H7 (cell line): ENCODE measurements around the gene SDK1. TPM values are rescaled to one million over a fixed set of nuclear protein-coding genes. Genes with fewer than 3 reads are reported as not detected.
"Not testable (repeated sequence)": the region's sequence is repeated elsewhere in the genome, so short reads cannot be mapped to it uniquely, and the experiment has no call there.

Experiments
- DNase-seq: peaks from one replicate; pipeline ENCODE4 v3.0.0; 2012
- H3K27me3 ChIP-seq: 2 replicates; pipeline ENCODE4 v1.6.0; 2011; ENCODE audit warnings: mild to moderate bottlenecking, low read length; ENCODE audit not compliant: control insufficient read depth, insufficient read depth
- H3K36me3 ChIP-seq: replicated peaks from 2 replicates; pipeline ENCODE4 v1.5.1; 2011; ENCODE audit warnings: low read length; ENCODE audit not compliant: control insufficient read depth, insufficient read depth
- H3K4me3 ChIP-seq: 2 replicates; pipeline ENCODE4 v1.5.1; 2011; ENCODE audit warnings: low read depth, mild to moderate bottlenecking, control low read depth, low read length, moderate library complexity; ENCODE audit not compliant: insufficient read depth
- total RNA-seq: library from RNA; depleted of rRNA; stranded (reverse); fragments of >200 nt; shearing (Covaris generic); gene quantifications from 2 replicates; pipeline ENCODE4 v1.2.3, GENCODE V29; 2014

Gene SDK1
- total RNA-seq, 1 experiment from 2014 or later = 2.4 TPM

DNA sequence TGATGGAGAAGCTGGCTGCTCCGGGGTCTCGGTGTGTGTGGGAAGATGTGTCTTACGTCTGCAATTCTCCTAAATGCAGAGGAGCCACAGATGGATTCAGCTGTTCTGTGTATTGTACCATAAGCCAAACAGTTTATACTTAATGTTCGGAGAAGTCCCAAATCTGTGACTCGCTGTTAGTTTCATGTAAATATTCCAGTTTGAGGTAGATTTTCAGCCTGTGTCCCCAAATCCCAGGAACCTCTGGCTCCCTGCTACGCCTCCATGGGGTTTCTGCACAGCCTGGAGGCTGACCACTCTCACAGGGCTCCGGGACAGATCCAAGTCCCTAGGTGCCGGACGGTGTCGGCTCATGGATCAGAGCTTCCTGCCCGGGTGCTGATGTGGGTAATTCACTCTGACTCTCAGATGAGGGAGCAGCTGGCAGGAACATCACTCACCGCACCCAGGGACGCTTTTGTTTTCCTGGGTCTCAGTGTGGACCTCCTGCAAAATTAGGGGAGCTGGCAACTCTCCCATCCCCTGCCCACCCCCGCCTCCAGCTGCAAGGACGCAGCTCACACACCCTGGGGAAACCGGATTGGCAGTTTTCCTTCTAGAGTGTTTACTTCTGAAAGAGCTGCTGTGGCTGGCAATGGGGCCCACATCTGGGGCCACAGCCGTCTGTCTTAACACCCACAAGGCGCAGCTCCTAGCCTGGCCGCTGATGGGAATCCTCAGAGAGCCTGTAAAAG lies 960.0 kb downstream of the SDK1 start:
- no peaks in the 10 kb centered on the region for H3K36me3 ChIP-seq
- DNase-seq = no peak
- no peak overlapping the region for H3K4me3 ChIP-seq
- H3K27me3 ChIP-seq = no peaks in the 10 kb centered on the region

DNA sequence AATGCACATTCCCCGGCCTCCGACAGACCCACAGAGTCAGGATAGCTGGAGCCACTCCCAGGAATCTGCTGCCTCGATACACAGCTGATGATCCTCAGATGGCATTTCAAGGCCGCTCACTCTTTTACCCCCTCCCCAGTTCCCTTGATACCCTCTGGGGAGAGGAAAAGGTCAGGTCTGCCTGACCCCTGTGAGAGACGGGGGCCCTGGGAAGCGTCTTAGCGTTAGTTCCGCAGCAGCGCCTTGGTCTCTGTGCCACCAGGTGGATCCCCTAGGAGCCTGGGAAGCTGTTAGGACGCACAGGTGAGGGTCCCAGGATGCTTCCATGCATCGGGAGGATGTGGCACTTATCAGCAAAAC lies 960.5 kb downstream of the SDK1 start:
- no peak for DNase-seq
- Histone ChIP-seq H3K4me3 (no peak overlapping the region), H3K27me3 (no peaks in the 10 kb centered on the region), H3K36me3 (no peaks in the 10 kb centered on the region)

- H3K36me3 ChIP-seq, DNase-seq, H3K4me3 ChIP-seq, H3K27me3 ChIP-seq: not testable (repeated sequence)
Measured at GRCh38 chr7:4264206-4264605, 963.2 kb downstream of the SDK1 start.

- no peak overlapping the region for H3K4me3 ChIP-seq
Measured at GRCh38 chr7:4265066-4265465, 964.0 kb downstream of the SDK1 start.

GRCh38 chr7:4265676-4266075 lies 964.6 kb downstream of the SDK1 start:
- no peaks in the 10 kb centered on the region for H3K27me3 ChIP-seq
- DNase-seq = no peak
- no peak overlapping the region for H3K4me3 ChIP-seq
- no peaks in the 10 kb centered on the region for H3K36me3 ChIP-seq

More at GRCh38 chr7:4265066-4265465, 964.0 kb downstream of the SDK1 start:
- no peaks in the 10 kb centered on the region for H3K27me3 ChIP-seq
- no peaks in the 10 kb centered on the region for H3K36me3 ChIP-seq
- DNase-seq = peak; percentile 45

GRCh38 chr7:4266270-4267040 lies 965.4 kb downstream of the SDK1 start:
- no peaks in the 10 kb centered on the region for H3K36me3 ChIP-seq
- peak; percentile 54 for DNase-seq
- H3K27me3 ChIP-seq = no peaks in the 10 kb centered on the region
- H3K4me3 ChIP-seq = no peak overlapping the region

GRCh38 chr7:4267341-4268039 lies 966.4 kb downstream of the SDK1 start:
- H3K36me3 ChIP-seq = no peaks in the 10 kb centered on the region
- DNase-seq = no peak
- no peaks in the 10 kb centered on the region for H3K27me3 ChIP-seq
- H3K4me3 ChIP-seq = no peak overlapping the region

GRCh38 chr7:4268040-4268965 lies 967.3 kb downstream of the SDK1 start:
- DNase-seq = peak; percentile 71
- Histone ChIP-seq H3K27me3 (no peaks in the 10 kb centered on the region), H3K4me3 (no peak overlapping the region), H3K36me3 (no peaks in the 10 kb centered on the region)

DNA sequence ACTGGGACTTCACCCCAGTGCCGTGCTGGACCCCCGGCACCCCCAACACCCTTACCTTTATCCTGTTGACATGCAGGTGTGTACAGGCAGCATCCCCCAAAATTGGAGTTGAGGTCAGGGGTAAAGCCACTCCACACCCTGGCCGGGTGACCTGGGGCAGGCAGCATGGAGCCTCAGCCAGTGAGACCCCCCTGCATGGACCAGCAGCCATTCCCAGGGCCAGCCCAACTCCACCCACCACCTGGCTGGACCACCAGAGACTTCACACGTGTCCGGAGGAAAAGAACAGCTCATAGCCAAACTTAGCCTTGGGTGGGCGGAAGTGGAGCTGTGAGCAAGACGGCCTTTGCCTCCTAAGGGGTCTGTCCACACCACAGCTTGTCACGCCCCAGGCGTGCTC lies 968.0 kb downstream of the SDK1 start:
- H3K4me3 ChIP-seq = no peak overlapping the region
- DNase-seq = no peak
- H3K36me3 ChIP-seq = no peaks in the 10 kb centered on the region
- no peaks in the 10 kb centered on the region for H3K27me3 ChIP-seq

- H3K36me3 ChIP-seq = no peaks in the 10 kb centered on the region
- H3K4me3 ChIP-seq = no peak overlapping the region
- DNase-seq = no peak
- H3K27me3 ChIP-seq = no peaks in the 10 kb centered on the region
Measured at GRCh38 chr7:4269746-4270145, 968.7 kb downstream of the SDK1 start.

GRCh38 chr7:4270268-4270667 lies 969.2 kb downstream of the SDK1 start:
- Histone ChIP-seq H3K4me3 (no peak overlapping the region), H3K27me3 (no peaks in the 10 kb centered on the region), H3K36me3 (no peaks in the 10 kb centered on the region)
- DNase-seq = no peak

DNA sequence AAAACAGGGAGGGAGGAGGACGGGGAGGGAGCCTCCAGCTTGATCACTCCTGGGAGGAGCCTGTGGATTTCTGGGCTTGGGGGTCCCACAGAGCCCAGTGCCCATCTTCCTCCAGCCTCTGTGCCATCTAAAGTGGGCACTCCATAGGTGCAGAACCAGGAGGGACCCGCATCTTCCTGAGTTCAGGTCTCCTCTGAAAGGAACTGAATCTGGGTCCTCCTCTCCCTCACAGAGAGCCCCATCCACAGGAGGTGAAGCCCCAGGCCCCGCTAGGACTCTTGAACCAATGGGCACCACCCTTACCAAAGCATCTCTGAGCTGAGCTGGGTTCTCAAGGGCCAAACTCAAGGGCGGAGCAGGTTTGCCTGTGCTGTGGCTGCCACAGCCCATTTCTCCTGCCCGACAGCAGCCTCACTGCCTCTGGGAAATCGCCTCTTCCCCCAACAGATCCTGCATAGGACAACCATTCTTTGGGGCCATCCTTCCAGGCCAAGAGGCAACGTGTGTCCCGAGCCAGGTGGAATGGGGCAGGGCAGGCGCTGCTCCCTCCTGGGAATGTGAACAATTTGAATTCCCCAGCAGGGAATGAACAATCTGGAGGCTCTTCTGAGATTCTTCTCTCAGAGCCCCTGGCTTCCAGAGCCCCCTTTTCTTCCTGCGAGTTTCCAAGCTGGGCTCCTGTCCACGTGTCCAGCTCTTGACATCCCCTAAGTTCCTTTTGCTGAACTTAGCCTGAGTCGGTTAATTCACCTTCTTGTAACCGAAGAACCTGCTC lies 970.1 kb downstream of the SDK1 start:
- Histone ChIP-seq H3K4me3 (no peak overlapping the region), H3K36me3 (no peaks in the 10 kb centered on the region), H3K27me3 (no peaks in the 10 kb centered on the region)
- DNase-seq = peak; percentile 63

- Histone ChIP-seq H3K27me3 (no peaks in the 10 kb centered on the region), H3K36me3 (no peaks in the 10 kb centered on the region), H3K4me3 (no peak overlapping the region)
- peak; percentile 50 for DNase-seq
Measured at GRCh38 chr7:4271716-4272015, 970.6 kb downstream of the SDK1 start.

DNA sequence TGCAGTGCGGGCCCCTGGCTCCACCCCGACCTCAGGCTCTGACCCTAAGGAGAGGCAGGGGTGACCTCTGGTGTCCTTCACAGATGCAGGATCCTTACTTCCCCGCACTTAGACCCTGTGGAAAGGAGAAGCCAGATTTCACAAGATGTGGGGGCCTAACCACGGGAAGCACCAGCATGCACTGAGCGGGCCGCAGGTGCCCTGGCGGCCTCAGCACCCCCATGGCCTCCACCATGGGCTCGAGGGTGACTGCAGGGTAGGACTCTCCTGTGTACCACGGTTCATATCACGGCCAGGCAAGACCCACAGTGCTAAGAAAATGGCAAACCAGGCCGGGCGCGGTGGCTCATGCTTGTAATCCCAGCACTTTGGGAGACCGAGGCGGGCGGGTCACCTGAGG lies 971.1 kb downstream of the SDK1 start:
- DNase-seq = peak; percentile 56
- Histone ChIP-seq H3K4me3 (no peak overlapping the region), H3K27me3 (no peaks in the 10 kb centered on the region), H3K36me3 (no peaks in the 10 kb centered on the region)
